Esophagus muscularis mucosa (tissue), 4 donors: ENCODE results near the gene HCN3. TPM values are rescaled to one million over a fixed set of nuclear protein-coding genes. Genes with fewer than 3 reads are reported as not detected.

Experiments
- DNase-seq: peaks from one replicate; pipeline ENCODE4 v3.0.0-alpha.2; 2017; ENCODE audit errors: extremely low spot score
- H3K27ac ChIP-seq, 4 donors: fragments of 200-600 bp; sonication (generic); replicated peaks in 1 of 4; 1 replicate in 3 of 4; 2 replicates in 1 of 4; pipeline ENCODE4 v1.5.1; 2016 to 2019; ENCODE audit warnings: mild to moderate bottlenecking in 1 of 4
- H3K27me3 ChIP-seq, 4 donors: fragments of 200-600 bp; sonication (generic); one replicate each; pipeline versions ENCODE4 v1.5.1 to v1.6.0; 2016 to 2019
- H3K36me3 ChIP-seq, 4 donors: fragments of 200-600 bp; sonication (generic); one replicate each; pipeline ENCODE4 v1.5.1; 2016 to 2019
- H3K4me1 ChIP-seq, 4 donors: fragments of 200-600 bp; sonication (generic); one replicate each; pipeline ENCODE4 v1.5.1; 2016 to 2019
- H3K4me3 ChIP-seq, 4 donors: fragments of 200-600 bp; sonication (generic); 1 replicate in 2 of 4; 2 replicates in 2 of 4; pipeline ENCODE4 v1.5.1; 2016 to 2019; ENCODE audit warnings: mild to moderate bottlenecking in 4 of 4, moderate library complexity in 1 of 4
- H3K9me3 ChIP-seq, 4 donors: fragments of 200-600 bp; sonication (generic); 1 replicate in 3 of 4; 2 replicates in 1 of 4; pipeline ENCODE4 v1.5.1; 2016 to 2019
- EP300 ChIP-seq: sonication (generic); formaldehyde crosslinking; IDR thresholded peaks from one replicate; pipeline ENCODE4 v1.6.1; 2017; ENCODE audit warnings: antibody characterized with exemption
- POLR2A ChIP-seq: fragments of 450-650 bp; IDR thresholded peaks from one replicate; pipeline ENCODE4 v1.6.1; 2017; ENCODE audit warnings: antibody characterized with exemption, moderate library complexity, mild to moderate bottlenecking, low read depth
- POLR2AphosphoS5 ChIP-seq, 2 donors: sonication (generic); formaldehyde crosslinking; IDR thresholded peaks; one replicate each; pipeline ENCODE4 v1.6.1; 2017; ENCODE audit warnings: antibody characterized with exemption in 2 of 2
- WGBS: methylation state at CpG from one replicate; pipeline ENCODE4 v1.1.5; 2018; 5-methylcytosine and 5-hydroxymethylcytosine counted together
- intact Hi-C: fragments of 100-400 bp; cut with DNase I; formaldehyde crosslinking; loops from one replicate; pipeline ENCODE4 v1.15.1; 2023
- total RNA-seq, 4 donors: library from RNA; depleted of rRNA; stranded (reverse); fragments of >200 nt; gene quantifications; one replicate each; pipeline versions ENCODE4 v1.1.0 to v1.2.1, GENCODE V29; 2016
- TF ChIP-seq, protein P1 (sequence below), 3 experiments: fragments of 200-600 bp in 2 of 3; fragments of 450-650 bp in 1 of 3; sonication (generic) in 2 of 3; IDR thresholded peaks; one replicate each; pipeline ENCODE4 v1.5.1; 2017 to 2019; ENCODE audit warnings: antibody characterized with exemption in 3 of 3, mild to moderate bottlenecking in 2 of 3, moderate library complexity in 1 of 3

HCN3 gene
- total RNA-seq, 4 donors from 2014 or later: 1.0 to 2.1 (median 1.4) TPM

DNA sequence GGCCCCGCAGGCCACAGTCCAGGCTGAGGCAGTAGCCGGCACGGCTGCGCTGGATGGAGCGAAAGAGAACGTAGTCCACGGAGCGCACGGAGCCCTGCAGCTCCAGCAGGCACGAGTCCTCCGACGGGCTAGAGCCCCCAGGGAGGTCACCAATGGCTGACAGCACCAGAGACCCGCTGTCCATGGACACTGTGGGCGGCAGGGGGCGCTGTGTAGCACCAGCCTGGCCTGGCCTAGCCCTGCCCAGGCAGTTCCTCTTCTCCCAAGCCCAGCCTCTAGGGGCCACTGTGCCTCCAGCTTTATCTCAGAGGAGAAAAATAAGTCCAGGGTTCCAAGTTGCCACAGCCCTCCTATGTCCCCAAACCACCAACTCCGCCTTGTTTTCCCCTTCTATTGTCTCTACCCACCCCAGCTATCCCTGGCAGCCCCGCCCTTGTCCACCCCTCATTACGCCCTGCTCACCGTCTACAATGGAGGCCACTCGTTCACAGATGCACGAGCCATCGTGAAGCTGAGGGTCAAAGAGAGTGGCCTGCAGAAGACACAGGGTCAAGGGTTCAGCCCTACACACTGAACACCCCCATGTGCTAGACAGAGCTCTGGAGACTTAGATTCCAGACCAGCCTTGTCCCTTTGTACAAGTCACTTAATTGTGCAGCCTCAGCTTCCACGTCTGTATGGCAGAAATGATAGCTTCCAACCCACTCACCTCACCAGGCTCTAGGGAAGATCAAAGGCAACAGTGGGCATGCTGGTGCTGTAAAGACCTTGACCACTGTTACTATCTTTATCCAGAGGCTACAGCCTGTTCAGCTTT is 26.4 kb upstream of the HCN3 start:
- intact Hi-C loops: loop anchor here (2.0 kb wide), 2 partner anchors 74 to 342 kb away; no protein-coding TSS in a partner anchor

DNA sequence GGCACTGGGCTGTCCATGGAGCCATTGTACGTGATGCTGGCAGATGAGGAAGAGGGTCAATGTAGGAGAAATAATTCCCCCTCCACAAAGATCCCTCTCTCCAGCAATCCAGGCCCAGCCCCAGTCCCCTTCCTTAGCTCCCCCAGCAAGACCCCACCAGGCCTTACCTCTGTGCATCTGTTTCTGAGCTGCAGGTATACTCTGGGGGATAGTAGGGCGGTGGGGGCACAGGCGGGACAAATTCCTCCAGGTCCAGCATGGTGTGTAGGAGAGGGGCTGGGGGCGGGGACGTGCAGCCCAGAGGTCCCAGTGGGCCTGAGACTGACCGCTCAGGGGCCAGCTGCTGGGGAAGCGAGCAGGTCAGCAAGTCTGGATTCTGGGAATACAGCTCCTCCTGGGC is 25.7 kb upstream of the HCN3 start:
- no peak overlapping the region for H3K4me3 ChIP-seq
- H3K9me3 ChIP-seq: no peaks in the 10 kb centered on the region
- peaks cover 10 to 31% (median 21%) of the 10 kb centered on the region in 4 donors for H3K36me3 ChIP-seq
- DNase-seq: no peak
- TF ChIP-seq POLR2A (no peak), EP300 (no peak), POLR2AphosphoS5 (IDR thresholded peaks at IDR 0.05) (no peak)
- TF ChIP-seq, protein P1, sequence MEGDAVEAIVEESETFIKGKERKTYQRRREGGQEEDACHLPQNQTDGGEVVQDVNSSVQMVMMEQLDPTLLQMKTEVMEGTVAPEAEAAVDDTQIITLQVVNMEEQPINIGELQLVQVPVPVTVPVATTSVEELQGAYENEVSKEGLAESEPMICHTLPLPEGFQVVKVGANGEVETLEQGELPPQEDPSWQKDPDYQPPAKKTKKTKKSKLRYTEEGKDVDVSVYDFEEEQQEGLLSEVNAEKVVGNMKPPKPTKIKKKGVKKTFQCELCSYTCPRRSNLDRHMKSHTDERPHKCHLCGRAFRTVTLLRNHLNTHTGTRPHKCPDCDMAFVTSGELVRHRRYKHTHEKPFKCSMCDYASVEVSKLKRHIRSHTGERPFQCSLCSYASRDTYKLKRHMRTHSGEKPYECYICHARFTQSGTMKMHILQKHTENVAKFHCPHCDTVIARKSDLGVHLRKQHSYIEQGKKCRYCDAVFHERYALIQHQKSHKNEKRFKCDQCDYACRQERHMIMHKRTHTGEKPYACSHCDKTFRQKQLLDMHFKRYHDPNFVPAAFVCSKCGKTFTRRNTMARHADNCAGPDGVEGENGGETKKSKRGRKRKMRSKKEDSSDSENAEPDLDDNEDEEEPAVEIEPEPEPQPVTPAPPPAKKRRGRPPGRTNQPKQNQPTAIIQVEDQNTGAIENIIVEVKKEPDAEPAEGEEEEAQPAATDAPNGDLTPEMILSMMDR (IDR thresholded peaks at IDR 0.05): no peak
- WGBS: 72% methylated on average over 7 of the region's 7 CpGs
- H3K4me1 ChIP-seq: peaks cover 32 to 58% (median 45%) of the 10 kb centered on the region in 4 donors
- intact Hi-C loops: loop anchor here (2.0 kb wide), 2 partner anchors 73 to 341 kb away; no protein-coding TSS in a partner anchor
- peak overlapping the region in 3 of 4 donors; percentile 62 to 69 (median 68) for H3K27ac ChIP-seq
- no peaks in the 10 kb centered on the region for H3K27me3 ChIP-seq

More for the DNA sequence above, 26.4 kb upstream of the HCN3 start:
- WGBS: 31% methylated on average over 5 of the region's 23 CpGs
- H3K27me3 ChIP-seq: no peaks in the 10 kb centered on the region
- TF ChIP-seq, protein P1 (IDR thresholded peaks at IDR 0.05): peak; percentile 98 to 100 (median 99)
- TF ChIP-seq POLR2AphosphoS5 (IDR thresholded peaks at IDR 0.05) (peak; percentile 49 to 82), POLR2A (no peak)
- H3K36me3 ChIP-seq: peaks cover 10 to 33% (median 19%) of the 10 kb centered on the region in 4 donors
- H3K9me3 ChIP-seq: no peaks in the 10 kb centered on the region
- peak; percentile 97 for DNase-seq
- peaks cover 25 to 51% (median 38%) of the 10 kb centered on the region in 4 donors for H3K4me1 ChIP-seq
- H3K4me3 ChIP-seq: peak overlapping the region; percentile 30 to 37 (median 34)
- peak overlapping the region; percentile 62 to 69 (median 67) for H3K27ac ChIP-seq

DNA sequence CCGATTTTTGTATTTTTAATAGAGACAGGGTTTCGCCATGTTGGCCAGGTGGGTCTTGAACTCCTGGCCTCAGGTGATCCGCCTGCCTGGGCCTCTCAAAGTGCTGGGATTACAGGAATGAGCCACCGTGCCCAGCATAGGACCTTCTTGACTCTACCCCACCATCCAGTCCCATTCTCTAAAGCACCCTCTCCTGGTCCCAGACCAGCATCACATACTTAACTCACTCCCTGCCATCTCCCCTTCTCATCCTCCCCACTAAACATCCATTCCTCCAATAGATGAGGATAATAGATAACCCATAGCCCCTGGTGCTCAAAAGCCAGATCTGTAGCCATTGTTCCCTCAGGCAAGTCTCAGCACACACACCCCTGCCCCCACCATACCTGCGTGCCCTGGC is 24.1 kb upstream of the HCN3 start:
- no peaks in the 10 kb centered on the region for H3K9me3 ChIP-seq
- intact Hi-C loops: no loop called here
- DNase-seq: no peak
- H3K4me1 ChIP-seq: peaks cover 32 to 62% (median 47%) of the 10 kb centered on the region in 4 donors
- 70% methylated on average over 5 of the region's 5 CpGs for WGBS
- H3K36me3 ChIP-seq: peaks cover 0 to 31% (median 21%) of the 10 kb centered on the region in 4 donors
- peak overlapping the region; percentile 97 to 98 (median 98) for H3K27ac ChIP-seq
- H3K4me3 ChIP-seq: peak overlapping the region in 1 of 4 donors; percentile 94
- no peaks in the 10 kb centered on the region for H3K27me3 ChIP-seq
- TF ChIP-seq POLR2AphosphoS5 (IDR thresholded peaks at IDR 0.05): no peak
- TF ChIP-seq POLR2A: no peak
- TF ChIP-seq, protein P1 (IDR thresholded peaks at IDR 0.05): no peak
- TF ChIP-seq EP300: no peak

DNA sequence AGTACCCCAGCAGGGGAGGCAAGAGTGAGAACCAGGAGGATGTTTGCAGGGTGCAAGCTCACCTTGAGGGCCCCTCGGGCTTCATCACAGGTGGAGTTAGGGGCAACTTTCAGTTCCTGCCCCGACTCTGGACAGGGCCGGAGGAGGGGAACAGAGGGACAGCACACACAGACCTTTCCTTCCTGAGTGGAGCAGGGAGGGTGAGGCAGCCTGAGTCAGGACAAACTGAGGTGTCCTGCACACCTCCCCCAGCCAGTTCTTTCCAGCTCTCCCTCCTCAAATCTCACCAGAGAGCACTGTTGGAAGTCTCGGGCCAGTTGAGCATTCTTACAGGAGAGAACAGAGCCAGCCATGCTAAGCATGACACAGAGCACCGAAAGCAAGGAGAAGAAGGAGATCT is 23.5 kb upstream of the HCN3 start:
- H3K27me3 ChIP-seq: no peaks in the 10 kb centered on the region
- TF ChIP-seq, protein P1 (IDR thresholded peaks at IDR 0.05): no peak
- no peak for TF ChIP-seq EP300
- no peak for TF ChIP-seq POLR2AphosphoS5 (IDR thresholded peaks at IDR 0.05)
- no peak for TF ChIP-seq POLR2A
- intact Hi-C loops: no loop called here
- H3K4me3 ChIP-seq: peak overlapping the region; percentile 94 to 97 (median 96)
- H3K36me3 ChIP-seq: peaks cover 5 to 31% (median 24%) of the 10 kb centered on the region in 4 donors
- WGBS: 51% methylated on average over 5 of the region's 5 CpGs
- DNase-seq: no peak
- peaks cover 32 to 62% (median 47%) of the 10 kb centered on the region in 4 donors for H3K4me1 ChIP-seq
- peak overlapping the region; percentile 97 to 98 (median 98) for H3K27ac ChIP-seq
- no peaks in the 10 kb centered on the region for H3K9me3 ChIP-seq
